GM12878 (cell line): Measurements from ENCODE around the gene WBP1L. TPM values are rescaled to one million over a fixed set of nuclear protein-coding genes. Genes with fewer than 3 reads are reported as not detected.

Experiments
- ATAC-seq: fragments of 200-7000 bp; cut with Tn5 transposase; 3 replicates; pipeline ENCODE4 v1.9.1; 2020; ENCODE audit warnings: mild to moderate bottlenecking, moderate library complexity
- BruUV-seq: library from RNA; stranded (reverse); fragments of 400-500 nt; replicated peaks from 2 replicates; lab custom pipeline; 2021; lab: Mats Ljungman, UMichigan
- CTCF ChIA-PET: fragments of 300-600 bp; sonication (Branson Sonifier 250); formaldehyde crosslinking; extraction: SDS; loops from one replicate; lab custom pipeline; 2021; ENCODE audit warnings: inconsistent platforms; lab: Yijun Ruan, JAX
- POLR2A ChIA-PET: fragments of 350-600 bp; formaldehyde crosslinking; extraction: SDS; loops from one replicate; lab custom pipeline; 2021; ENCODE audit warnings: inconsistent platforms; lab: Charles Lee
- RAD21 ChIA-PET: fragments of 300-600 bp; sonication (Branson Sonifier 250); formaldehyde crosslinking; loops from one replicate; lab custom pipeline; 2023; ENCODE audit warnings: antibody characterized with exemption; ENCODE audit not compliant: unreplicated experiment; lab: Charles Lee
- SMC1A ChIA-PET: fragments of 300-600 bp; sonication (Branson Sonifier 250); formaldehyde crosslinking; loops from one replicate; lab custom pipeline; 2023; ENCODE audit not compliant: unreplicated experiment, uncharacterized antibody; lab: Charles Lee
- DNase-seq: peaks from one replicate; pipeline ENCODE4 v3.0.0-alpha.2; 2011; ENCODE audit warnings: low read depth, low spot score
- FAIRE-seq: peaks from 3 replicates; lab custom pipeline; 2011; peaks lifted over from hg19 to GRCh38; lab: Jason Lieb, UNC
- H2AFZ ChIP-seq: 2 replicates; pipeline ENCODE4 v1.6.0; 2011; ENCODE audit warnings: low read depth, low read length, control low read depth; ENCODE audit not compliant: control insufficient read depth
- H3K27ac ChIP-seq: 2 replicates; pipeline ENCODE4 v1.5.1; 2011; ENCODE audit warnings: control low read depth; ENCODE audit not compliant: control insufficient read depth, insufficient read depth
- H3K27me3 ChIP-seq, 2 experiments: replicated peaks in 1 of 2; 2 replicates each; pipeline versions ENCODE4 v1.6.0 to v1.6.1; 2011; ENCODE audit warnings: low read length in 1 of 2; ENCODE audit not compliant: control insufficient read depth in 2 of 2, insufficient read depth in 2 of 2
- H3K36me3 ChIP-seq, 2 experiments: 2 replicates each; pipeline ENCODE4 v1.5.1; 2011; ENCODE audit warnings: low read length in 1 of 2; ENCODE audit not compliant: control insufficient read depth in 2 of 2, insufficient read depth in 2 of 2
- H3K4me1 ChIP-seq: 2 replicates; pipeline ENCODE4 v1.6.1; 2011; ENCODE audit warnings: mild to moderate bottlenecking, low read length, moderate library complexity, mixed read lengths; ENCODE audit not compliant: control insufficient read depth, insufficient read depth
- H3K4me2 ChIP-seq: 2 replicates; pipeline ENCODE4 v1.6.0; 2011; ENCODE audit warnings: control low read depth; ENCODE audit not compliant: control insufficient read depth, insufficient read depth
- H3K4me3 ChIP-seq: fragments of 200-600 bp; sonication (generic); 2 replicates; pipeline ENCODE4 v1.5.1; 2016
- H3K79me2 ChIP-seq: 2 replicates; pipeline ENCODE4 v1.6.0; 2011; ENCODE audit warnings: low read length; ENCODE audit not compliant: control insufficient read depth, insufficient read depth
- H3K9ac ChIP-seq: 2 replicates; pipeline ENCODE4 v1.8.0; 2011; ENCODE audit warnings: low read length, control low read depth, mixed read lengths; ENCODE audit not compliant: control insufficient read depth, insufficient read depth
- H3K9me3 ChIP-seq: replicated peaks from 3 replicates; pipeline ENCODE4 v1.5.1; 2011; ENCODE audit warnings: mild to moderate bottlenecking, low read length; ENCODE audit not compliant: control insufficient read depth, insufficient read depth
- H4K20me1 ChIP-seq: 2 replicates; pipeline ENCODE4 v1.6.0; 2011; ENCODE audit not compliant: control insufficient read depth, insufficient read depth
- BMI1 ChIP-seq: fragments of 450-650 bp; IDR thresholded peaks from 2 replicates; pipeline ENCODE4 v1.6.1; 2016; ENCODE audit warnings: mild to moderate bottlenecking, moderate library complexity, borderline replicate concordance
- BRCA1 ChIP-seq: IDR thresholded peaks from 2 replicates; pipeline ENCODE4 v1.6.1; 2011; ENCODE audit warnings: low read depth, low read length, improper control_type of control experiment
- CBX3 ChIP-seq: fragments of 200-600 bp; sonication (generic); IDR thresholded peaks from 2 replicates; pipeline ENCODE4 v1.6.1; 2016; ENCODE audit warnings: low read depth, borderline replicate concordance
- ESRRA ChIP-seq: IDR thresholded peaks from 2 replicates; pipeline ENCODE4 v1.6.1; 2012; ENCODE audit warnings: mild to moderate bottlenecking, low read length, improper control_type of control experiment
- ETV6 ChIP-seq, 2 experiments: fragments of 450-650 bp in 1 of 2; IDR thresholded peaks in 1 of 2; conservative IDR thresholded peaks in 1 of 2; 2 replicates each; pipeline ENCODE4 v1.6.1; 2014; ENCODE audit warnings: antibody characterized with exemption in 1 of 2, borderline replicate concordance in 1 of 2, low read depth in 1 of 2, mild to moderate bottlenecking in 1 of 2, moderate library complexity in 1 of 2
- FOXM1 ChIP-seq: IDR thresholded peaks from 2 replicates; pipeline ENCODE4 v1.6.1; 2012; ENCODE audit warnings: low read depth, mild to moderate bottlenecking, inconsistent platforms, low read length, moderate library complexity
- PAX5 ChIP-seq: IDR thresholded peaks from 2 replicates; pipeline ENCODE4 v1.6.1; 2011; ENCODE audit warnings: low read depth, low read length, borderline replicate concordance
- POLR2AphosphoS2 ChIP-seq: IDR thresholded peaks from 2 replicates; pipeline ENCODE4 v1.6.1; 2011; ENCODE audit warnings: low read depth, mild to moderate bottlenecking, low read length, improper control_type of control experiment, moderate library complexity
- RAD51 ChIP-seq: fragments of 450-650 bp; IDR thresholded peaks from 2 replicates; pipeline ENCODE4 v1.6.1; 2016; ENCODE audit warnings: moderate library complexity, mild to moderate bottlenecking, inconsistent platforms
- SREBF2 ChIP-seq: IDR thresholded peaks from 2 replicates; pipeline ENCODE4 v1.6.1; 2012; ENCODE audit warnings: mild to moderate bottlenecking, low read length
- SUPT20H ChIP-seq: IDR thresholded peaks from 2 replicates; pipeline ENCODE4 v1.6.1; 2011; ENCODE audit warnings: low read depth, mild to moderate bottlenecking, low read length, moderate library complexity, borderline replicate concordance; ENCODE audit not compliant: control insufficient read depth
- USF2 ChIP-seq: IDR thresholded peaks from 2 replicates; pipeline ENCODE4 v1.6.1; 2011; ENCODE audit warnings: low read depth, low read length, improper control_type of control experiment, borderline replicate concordance
- WGBS: methylation state at CpG from one replicate; pipeline ENCODE4 v1.1.6; 2016; ENCODE audit warnings: low lambda C conversion rate; ENCODE audit not compliant: insufficient replicate concordance, insufficient coverage; ENCODE audit errors: missing lambda C conversion rate; 5-methylcytosine and 5-hydroxymethylcytosine counted together
- in situ Hi-C: fragments of 300-500 bp; cut with MboI; formaldehyde crosslinking; loops from 9 replicates; pipeline ENCODE4 v1.14.3; 2018; ENCODE audit warnings: mixed read lengths
- intact Hi-C: fragments of 100-400 bp; cut with micrococcal nuclease; formaldehyde crosslinking; loops from one replicate; pipeline ENCODE4 v1.14.2; 2022; ENCODE audit not compliant: unreplicated experiment
- polyA plus RNA-seq, 11 experiments: library from polyadenylated mRNA; depleted of rRNA in 4 of 11; unstranded in 6 of 11; stranded (reverse) in 5 of 11; fragments of >200 nt; fragmentation: Nextera tagmentation in 4 of 11; fragmentation: Illumina TruSeq in 1 of 11; extraction: Ambion mirVana in 4 of 11; extraction: Trizol in 1 of 11; gene quantifications; 1 replicate in 1 of 11; 2 replicates in 10 of 11; pipeline versions ENCODE4 v1.2.1 to v1.2.3, GENCODE V29; 2011 to 2016; ENCODE audit warnings: inconsistent platforms in 2 of 11, missing spikeins in 2 of 11, low read depth in 1 of 11
- total RNA-seq, 4 experiments: library from RNA; depleted of rRNA in 3 of 4; stranded (reverse); fragments of >200 nt in 3 of 4; fragmentation: Illumina TruSeq in 1 of 4; extraction: Trizol in 1 of 4; gene quantifications; 2 replicates each; pipeline versions ENCODE4 v1.2.1 to v1.2.3, GENCODE V29; 2013 to 2021
- TF ChIP-seq, protein P1 (sequence below): fragments of 450-650 bp; IDR thresholded peaks from 2 replicates; pipeline ENCODE4 v1.6.1; 2017; ENCODE audit warnings: mild to moderate bottlenecking, moderate library complexity
- TF ChIP-seq, protein P2 (sequence below): fragments of 450-650 bp; IDR thresholded peaks from 2 replicates; pipeline ENCODE4 v1.6.1; 2016; ENCODE audit warnings: mild to moderate bottlenecking

Gene WBP1L
- total and polyA plus RNA-seq, 10 of the 15 experiments (the other 5 are each of a cell fraction or from before 2014, with no cell fraction given) = 3.7 to 18.8 (median 12.3) TPM

GRCh38 chr10:102826148-102826796, 82.5 kb downstream of the WBP1L start:
- POLR2A ChIA-PET = interaction anchor here (0.6 kb wide), 3 partner anchors 14 to 560 kb away, joined by 4 to 8 read pairs (median 5); no protein-coding TSS in a partner anchor
- SMC1A ChIA-PET = interaction anchor here (1.0 to 1.2 kb wide), 2 partner anchors 73 to 75 kb away, joined by 3 to 4 read pairs; no protein-coding TSS in a partner anchor
- DNase-seq (no peak), FAIRE-seq (no peak), ATAC-seq (no peak)
- H3K9me3 ChIP-seq = no peaks in the 10 kb centered on the region
- H4K20me1 ChIP-seq = no peaks in the 10 kb centered on the region
- no peak overlapping the region for H3K27ac ChIP-seq
- peaks cover 0 to 2% of the 10 kb centered on the region in 2 experiments; a peak in 1 of 4 replicates for H3K27me3 ChIP-seq
- no peak overlapping the region for H3K4me2 ChIP-seq
- RAD21 ChIA-PET = interaction anchor here (0.6 kb wide), 1 partner anchor 54 kb away, joined by 3 read pairs; no protein-coding TSS in a partner anchor
- H3K9ac ChIP-seq = no peak overlapping the region
- no peaks in the 10 kb centered on the region for H3K79me2 ChIP-seq
- intact Hi-C loops (no loop called here), in situ Hi-C loops (no loop called here)
- CTCF ChIA-PET = interaction anchor here (2.0 kb wide), 1 partner anchor 10 kb away, joined by 4 read pairs; no protein-coding TSS in a partner anchor
- TF ChIP-seq PAX5 (no peak), BRCA1 (no peak), RAD51 (no peak), POLR2AphosphoS2 (no peak), ESRRA (no peak), BMI1 (no peak), USF2 (no peak), SREBF2 (no peak), ETV6 (conservative IDR thresholded peaks at IDR 0.05 in 1 of 2, IDR thresholded peaks at IDR 0.05 in 1 of 2; ENCODE audit: borderline replicate concordance in 1 of 2, low read depth in 1 of 2) (no peak), CBX3 (no peak), SUPT20H (no peak), FOXM1 (no peak)
- TF ChIP-seq, protein P1, sequence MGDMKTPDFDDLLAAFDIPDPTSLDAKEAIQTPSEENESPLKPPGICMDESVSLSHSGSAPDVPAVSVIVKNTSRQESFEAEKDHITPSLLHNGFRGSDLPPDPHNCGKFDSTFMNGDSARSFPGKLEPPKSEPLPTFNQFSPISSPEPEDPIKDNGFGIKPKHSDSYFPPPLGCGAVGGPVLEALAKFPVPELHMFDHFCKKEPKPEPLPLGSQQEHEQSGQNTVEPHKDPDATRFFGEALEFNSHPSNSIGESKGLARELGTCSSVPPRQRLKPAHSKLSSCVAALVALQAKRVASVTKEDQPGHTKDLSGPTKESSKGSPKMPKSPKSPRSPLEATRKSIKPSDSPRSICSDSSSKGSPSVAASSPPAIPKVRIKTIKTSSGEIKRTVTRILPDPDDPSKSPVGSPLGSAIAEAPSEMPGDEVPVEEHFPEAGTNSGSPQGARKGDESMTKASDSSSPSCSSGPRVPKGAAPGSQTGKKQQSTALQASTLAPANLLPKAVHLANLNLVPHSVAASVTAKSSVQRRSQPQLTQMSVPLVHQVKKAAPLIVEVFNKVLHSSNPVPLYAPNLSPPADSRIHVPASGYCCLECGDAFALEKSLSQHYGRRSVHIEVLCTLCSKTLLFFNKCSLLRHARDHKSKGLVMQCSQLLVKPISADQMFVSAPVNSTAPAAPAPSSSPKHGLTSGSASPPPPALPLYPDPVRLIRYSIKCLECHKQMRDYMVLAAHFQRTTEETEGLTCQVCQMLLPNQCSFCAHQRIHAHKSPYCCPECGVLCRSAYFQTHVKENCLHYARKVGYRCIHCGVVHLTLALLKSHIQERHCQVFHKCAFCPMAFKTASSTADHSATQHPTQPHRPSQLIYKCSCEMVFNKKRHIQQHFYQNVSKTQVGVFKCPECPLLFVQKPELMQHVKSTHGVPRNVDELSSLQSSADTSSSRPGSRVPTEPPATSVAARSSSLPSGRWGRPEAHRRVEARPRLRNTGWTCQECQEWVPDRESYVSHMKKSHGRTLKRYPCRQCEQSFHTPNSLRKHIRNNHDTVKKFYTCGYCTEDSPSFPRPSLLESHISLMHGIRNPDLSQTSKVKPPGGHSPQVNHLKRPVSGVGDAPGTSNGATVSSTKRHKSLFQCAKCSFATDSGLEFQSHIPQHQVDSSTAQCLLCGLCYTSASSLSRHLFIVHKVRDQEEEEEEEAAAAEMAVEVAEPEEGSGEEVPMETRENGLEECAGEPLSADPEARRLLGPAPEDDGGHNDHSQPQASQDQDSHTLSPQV = no peak
- TF ChIP-seq, protein P2, sequence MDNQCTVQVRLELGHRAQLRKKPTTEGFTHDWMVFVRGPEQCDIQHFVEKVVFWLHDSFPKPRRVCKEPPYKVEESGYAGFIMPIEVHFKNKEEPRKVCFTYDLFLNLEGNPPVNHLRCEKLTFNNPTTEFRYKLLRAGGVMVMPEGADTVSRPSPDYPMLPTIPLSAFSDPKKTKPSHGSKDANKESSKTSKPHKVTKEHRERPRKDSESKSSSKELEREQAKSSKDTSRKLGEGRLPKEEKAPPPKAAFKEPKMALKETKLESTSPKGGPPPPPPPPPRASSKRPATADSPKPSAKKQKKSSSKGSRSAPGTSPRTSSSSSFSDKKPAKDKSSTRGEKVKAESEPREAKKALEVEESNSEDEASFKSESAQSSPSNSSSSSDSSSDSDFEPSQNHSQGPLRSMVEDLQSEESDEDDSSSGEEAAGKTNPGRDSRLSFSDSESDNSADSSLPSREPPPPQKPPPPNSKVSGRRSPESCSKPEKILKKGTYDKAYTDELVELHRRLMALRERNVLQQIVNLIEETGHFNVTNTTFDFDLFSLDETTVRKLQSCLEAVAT = no peak
- H3K36me3 ChIP-seq = no peaks in the 10 kb centered on the region
- WGBS = 62% methylated on average over 7 of the region's 9 CpGs
- no TSS peak for BruUV-seq
- no peak overlapping the region for H2AFZ ChIP-seq
- H3K4me3 ChIP-seq = no peak overlapping the region
- no peaks in the 10 kb centered on the region for H3K4me1 ChIP-seq
